Regular cardiac myocyte (primary cell): ENCODE data around the gene PIWIL4. TPM values are rescaled to one million over a fixed set of nuclear protein-coding genes. Genes with fewer than 3 reads are reported as not detected.

Experiments used
- total RNA-seq: library from RNA; depleted of rRNA; stranded (reverse); fragments of >200 nt; gene quantifications from 2 replicates; pipeline ENCODE4 v1.2.3, GENCODE V29; 2014

PIWIL4 gene
- 1.9 and 2.0 TPM in 2 replicates for total RNA-seq

GRCh38 chr11:94567181-94567670 lies at the start of gene PIWIL4:
Gene PIWIL4 (plus strand): TSS chr11:94567368. CDS start chr11:94567519, 151 bp downstream.

GRCh38 chr11:94543695-94544645 lies 23.2 kb upstream of the PIWIL4 start, which contains the start of gene FUT4:
Gene FUT4 (plus strand): TSS chr11:94543921. CDS start chr11:94544134, 213 bp downstream.

Other genes with a start within 250 kb of the PIWIL4 start
- under 0.01 TPM in 1 of 2 replicates, not detected in the other for gene GPR83, start 165.9 kb upstream of the PIWIL4 start, total RNA-seq
- 11.6 and 18.6 TPM in 2 replicates for gene MRE11, start 73.5 kb upstream of the PIWIL4 start, total RNA-seq
- 11.7 and 13.2 TPM in 2 replicates for gene ANKRD49, start 73.4 kb upstream of the PIWIL4 start, total RNA-seq
- gene C11orf97, start 54.9 kb upstream of the PIWIL4 start, total RNA-seq = not detected in 2 replicates
- gene FUT4, start 23.4 kb upstream of the PIWIL4 start, total RNA-seq = 6.2 and 6.7 TPM in 2 replicates
- 47.1 and 57.3 TPM in 2 replicates for gene AMOTL1, start 201.0 kb downstream of the PIWIL4 start, total RNA-seq